HFFc6 (cell line): ENCODE results near the gene NET1. TPM values are rescaled to one million over a fixed set of nuclear protein-coding genes. Genes with fewer than 3 reads are reported as not detected.

ENCODE experiments used
- DNase-seq: peaks from one replicate; pipeline ENCODE4 v3.0.0-alpha.2; 2018
- H3K27ac Mint-ChIP-seq: 2 replicates; pipeline ENCODE4 v1.8.0; 2020; ENCODE audit warnings: mild to moderate bottlenecking, mixed read lengths
- H3K27me3 Mint-ChIP-seq: 2 replicates; pipeline ENCODE4 v1.8.0; 2021; ENCODE audit warnings: mild to moderate bottlenecking, moderate library complexity, mixed read lengths; ENCODE audit not compliant: insufficient read depth
- H3K36me3 Mint-ChIP-seq: 2 replicates; pipeline ENCODE4 v1.8.0; 2021; ENCODE audit warnings: low read depth, mixed read lengths
- H3K4me1 Mint-ChIP-seq: 2 replicates; pipeline ENCODE4 v1.8.0; 2020; ENCODE audit warnings: low read depth, mixed read lengths
- H3K4me3 Mint-ChIP-seq: 2 replicates; pipeline ENCODE4 v1.8.0; 2020; ENCODE audit warnings: mild to moderate bottlenecking, moderate library complexity, mixed read lengths
- H3K9me3 Mint-ChIP-seq: 2 replicates; pipeline ENCODE4 v1.8.0; 2020; ENCODE audit warnings: mild to moderate bottlenecking, mixed read lengths
- CTCF ChIP-seq: fragments of 200-600 bp; sonication (generic); IDR thresholded peaks from 2 replicates; pipeline ENCODE4 v1.5.0; 2021; ENCODE audit warnings: antibody characterized with exemption, mild to moderate bottlenecking
- total RNA-seq, 6 experiments: library from RNA; stranded (reverse); fragmentation: NEBNext Ultra II Directional; extraction: Animal tissue kit (Norgen Biotek cat#: 25700); gene quantifications; 2 replicates in 1 of 6; 3 replicates in 5 of 6; pipeline ENCODE4 v1.2.3, GENCODE V29; 2021

NET1 gene
- total RNA-seq, 6 experiments from 2014 or later = 65.1 to 92.9 (median 86.6) TPM

GRCh38 chr10:5476918-5477525 lies 64.7 kb downstream of the NET1 start:
- H3K27ac Mint-ChIP-seq = no peak overlapping the region
- no peaks in the 10 kb centered on the region for H3K9me3 Mint-ChIP-seq
- no peak for DNase-seq
- no peaks in the 10 kb centered on the region for H3K36me3 Mint-ChIP-seq
- H3K4me1 Mint-ChIP-seq = peaks cover 5% of the 10 kb centered on the region; the same call in 1 of the 2 replicates
- H3K27me3 Mint-ChIP-seq = peaks cover 5% of the 10 kb centered on the region
- H3K4me3 Mint-ChIP-seq = no peak overlapping the region
- no peak for TF ChIP-seq CTCF

- TF ChIP-seq CTCF = no peak
- no peaks in the 10 kb centered on the region for H3K9me3 Mint-ChIP-seq
- no peak overlapping the region for H3K4me3 Mint-ChIP-seq
- H3K36me3 Mint-ChIP-seq = no peaks in the 10 kb centered on the region
- H3K27me3 Mint-ChIP-seq = peaks cover 5% of the 10 kb centered on the region
- H3K4me1 Mint-ChIP-seq = no peaks in the 10 kb centered on the region
- H3K27ac Mint-ChIP-seq = no peak overlapping the region
- no peak for DNase-seq
Measured at GRCh38 chr10:5477948-5478693, 65.8 kb downstream of the NET1 start.

- H3K4me3 Mint-ChIP-seq = no peak overlapping the region
- no peaks in the 10 kb centered on the region for H3K36me3 Mint-ChIP-seq
- no peak overlapping the region for H3K27ac Mint-ChIP-seq
- TF ChIP-seq CTCF = no peak
- no peak for DNase-seq
- peaks cover 5% of the 10 kb centered on the region for H3K27me3 Mint-ChIP-seq
- no peaks in the 10 kb centered on the region for H3K9me3 Mint-ChIP-seq
- no peaks in the 10 kb centered on the region for H3K4me1 Mint-ChIP-seq
Measured at GRCh38 chr10:5478694-5479305, 66.4 kb downstream of the NET1 start.

GRCh38 chr10:5479481-5480161 lies 67.3 kb downstream of the NET1 start:
- no peak for DNase-seq
- no peak for TF ChIP-seq CTCF
- no peaks in the 10 kb centered on the region for H3K9me3 Mint-ChIP-seq
- H3K27me3 Mint-ChIP-seq = peaks cover 5% of the 10 kb centered on the region
- H3K36me3 Mint-ChIP-seq = no peaks in the 10 kb centered on the region
- H3K4me1 Mint-ChIP-seq = no peaks in the 10 kb centered on the region
- no peak overlapping the region for H3K27ac Mint-ChIP-seq
- H3K4me3 Mint-ChIP-seq = no peak overlapping the region

- peaks cover 5% of the 10 kb centered on the region for H3K27me3 Mint-ChIP-seq
- no peak for TF ChIP-seq CTCF
- H3K4me3 Mint-ChIP-seq = no peak overlapping the region
- no peaks in the 10 kb centered on the region for H3K4me1 Mint-ChIP-seq
- no peaks in the 10 kb centered on the region for H3K36me3 Mint-ChIP-seq
- H3K27ac Mint-ChIP-seq = no peak overlapping the region
- DNase-seq = no peak
- H3K9me3 Mint-ChIP-seq = no peaks in the 10 kb centered on the region
Measured at GRCh38 chr10:5480162-5480941, 68.0 kb downstream of the NET1 start.
